PFSK-1 (cell line): ENCODE results near the gene FAM9A. TPM values are rescaled to one million over a fixed set of nuclear protein-coding genes. Genes with fewer than 3 reads are reported as not detected.

ENCODE experiments used
- FOXP2 ChIP-seq: optimal IDR thresholded peaks from 2 replicates; pipeline ENCODE3; 2011; ENCODE audit warnings: borderline replicate concordance, control low read depth, inconsistent platforms; ENCODE audit not compliant: insufficient read depth; ENCODE audit errors: extremely low read length, extremely low read depth
- POLR2AphosphoS5 ChIP-seq: IDR thresholded peaks from 2 replicates; pipeline ENCODE4 v1.6.1; 2012; ENCODE audit warnings: low read depth, mild to moderate bottlenecking, control low read depth, low read length, moderate library complexity
- SIN3A ChIP-seq: IDR thresholded peaks from 2 replicates; pipeline ENCODE4 v1.6.1; 2012; ENCODE audit warnings: mild to moderate bottlenecking, low read length, moderate library complexity, borderline replicate concordance; ENCODE audit not compliant: insufficient read depth
- TAF1 ChIP-seq: IDR thresholded peaks from 2 replicates; pipeline ENCODE4 v1.6.1; 2012; ENCODE audit warnings: low read length, control low read depth, borderline replicate concordance; ENCODE audit not compliant: insufficient read depth
- polyA plus RNA-seq: library from polyadenylated mRNA; unstranded; fragments of >200 nt; gene quantifications from one replicate; pipeline ENCODE4 v1.2.1, GENCODE V29; 2012; ENCODE audit warnings: low read depth, missing spikeins; ENCODE audit not compliant: insufficient read length
- TF ChIP-seq, protein P1 (sequence below), 2 experiments: IDR thresholded peaks; 2 replicates each; pipeline versions ENCODE4 v1.6.1 to v1.8.0; 2011 to 2012; ENCODE audit warnings: low read depth in 2 of 2, low read length in 2 of 2, control low read depth in 1 of 2, inconsistent platforms in 1 of 2, mild to moderate bottlenecking in 1 of 2, moderate library complexity in 1 of 2; ENCODE audit not compliant: insufficient read depth in 1 of 2

FAM9A gene
- not detected for polyA plus RNA-seq

DNA sequence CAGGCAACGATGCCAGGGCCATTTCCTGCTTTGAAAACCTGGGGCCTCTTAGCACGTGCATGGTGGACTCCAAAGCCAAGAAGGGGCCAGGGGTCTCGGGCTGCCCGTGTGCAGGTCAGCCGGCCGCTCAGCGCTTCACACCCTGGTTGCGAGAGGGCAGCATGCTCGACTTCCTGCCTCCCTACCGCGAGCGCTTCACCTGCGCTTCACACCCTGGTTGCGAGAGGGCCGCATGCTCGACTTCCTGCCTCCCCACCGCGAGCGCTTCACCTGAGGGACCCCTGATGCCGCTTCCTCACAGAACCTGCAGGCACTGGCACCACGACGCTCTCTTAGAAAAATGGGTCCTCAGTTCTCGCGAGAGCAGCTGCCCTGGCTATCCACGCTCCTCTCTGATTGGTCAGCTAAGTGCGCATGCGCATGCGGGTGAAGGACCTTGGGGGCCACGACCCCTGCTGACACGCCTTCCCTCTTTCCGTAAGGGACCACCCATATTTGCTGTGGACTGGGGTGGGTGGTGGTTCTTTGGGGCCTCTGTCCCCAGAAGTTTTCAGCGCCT lies at the start of gene FAM9A:
Gene FAM9A (minus strand): TSS at position 343 of the 559 bp plus-strand sequence. CDS start 1,212 bp downstream, outside the sequence.
- TF ChIP-seq POLR2AphosphoS5 (no peak), TAF1 (no peak), SIN3A (no peak)

GRCh38 chrX:8850478-8850877 lies 49.3 kb upstream of the FAM9A start:
- TF ChIP-seq FOXP2 = no peak
- no peak for TF ChIP-seq POLR2AphosphoS5
- TF ChIP-seq SIN3A = no peak
- TF ChIP-seq, protein P1, sequence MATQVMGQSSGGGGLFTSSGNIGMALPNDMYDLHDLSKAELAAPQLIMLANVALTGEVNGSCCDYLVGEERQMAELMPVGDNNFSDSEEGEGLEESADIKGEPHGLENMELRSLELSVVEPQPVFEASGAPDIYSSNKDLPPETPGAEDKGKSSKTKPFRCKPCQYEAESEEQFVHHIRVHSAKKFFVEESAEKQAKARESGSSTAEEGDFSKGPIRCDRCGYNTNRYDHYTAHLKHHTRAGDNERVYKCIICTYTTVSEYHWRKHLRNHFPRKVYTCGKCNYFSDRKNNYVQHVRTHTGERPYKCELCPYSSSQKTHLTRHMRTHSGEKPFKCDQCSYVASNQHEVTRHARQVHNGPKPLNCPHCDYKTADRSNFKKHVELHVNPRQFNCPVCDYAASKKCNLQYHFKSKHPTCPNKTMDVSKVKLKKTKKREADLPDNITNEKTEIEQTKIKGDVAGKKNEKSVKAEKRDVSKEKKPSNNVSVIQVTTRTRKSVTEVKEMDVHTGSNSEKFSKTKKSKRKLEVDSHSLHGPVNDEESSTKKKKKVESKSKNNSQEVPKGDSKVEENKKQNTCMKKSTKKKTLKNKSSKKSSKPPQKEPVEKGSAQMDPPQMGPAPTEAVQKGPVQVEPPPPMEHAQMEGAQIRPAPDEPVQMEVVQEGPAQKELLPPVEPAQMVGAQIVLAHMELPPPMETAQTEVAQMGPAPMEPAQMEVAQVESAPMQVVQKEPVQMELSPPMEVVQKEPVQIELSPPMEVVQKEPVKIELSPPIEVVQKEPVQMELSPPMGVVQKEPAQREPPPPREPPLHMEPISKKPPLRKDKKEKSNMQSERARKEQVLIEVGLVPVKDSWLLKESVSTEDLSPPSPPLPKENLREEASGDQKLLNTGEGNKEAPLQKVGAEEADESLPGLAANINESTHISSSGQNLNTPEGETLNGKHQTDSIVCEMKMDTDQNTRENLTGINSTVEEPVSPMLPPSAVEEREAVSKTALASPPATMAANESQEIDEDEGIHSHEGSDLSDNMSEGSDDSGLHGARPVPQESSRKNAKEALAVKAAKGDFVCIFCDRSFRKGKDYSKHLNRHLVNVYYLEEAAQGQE (IDR thresholded peaks at IDR 0.05; ENCODE audit: insufficient read depth in 1 of 2, low read depth in 2 of 2, low read length in 2 of 2) = no peak
- TF ChIP-seq TAF1 = no peak

DNA sequence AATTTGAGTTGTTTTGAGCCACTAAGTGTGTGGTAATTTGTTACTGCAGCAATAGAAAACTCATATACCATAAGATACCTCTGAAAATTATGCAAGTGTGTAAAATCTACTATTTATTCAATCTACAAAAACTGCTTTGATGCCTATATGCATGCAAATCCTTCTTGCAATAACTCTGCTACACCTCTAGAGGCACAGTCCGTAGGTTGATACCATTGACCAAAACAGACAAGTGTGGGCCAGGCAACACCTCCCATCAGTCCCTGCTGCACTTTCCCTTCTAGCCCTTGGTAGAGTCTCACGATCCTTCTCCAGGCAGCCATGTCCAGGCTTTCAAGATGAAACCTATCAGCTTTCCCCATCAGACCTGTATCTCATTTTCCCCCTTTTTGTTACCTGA lies 48.8 kb upstream of the FAM9A start:
- TF ChIP-seq TAF1 = no peak
- no peak for TF ChIP-seq FOXP2
- TF ChIP-seq, protein P1 (IDR thresholded peaks at IDR 0.05; ENCODE audit: insufficient read depth in 1 of 2, low read depth in 2 of 2, low read length in 2 of 2) = no peak
- no peak for TF ChIP-seq SIN3A
- TF ChIP-seq POLR2AphosphoS5 = no peak

- no peak for TF ChIP-seq TAF1
Measured at GRCh38 chrX:8849458-8849857, 48.3 kb upstream of the FAM9A start.

DNA sequence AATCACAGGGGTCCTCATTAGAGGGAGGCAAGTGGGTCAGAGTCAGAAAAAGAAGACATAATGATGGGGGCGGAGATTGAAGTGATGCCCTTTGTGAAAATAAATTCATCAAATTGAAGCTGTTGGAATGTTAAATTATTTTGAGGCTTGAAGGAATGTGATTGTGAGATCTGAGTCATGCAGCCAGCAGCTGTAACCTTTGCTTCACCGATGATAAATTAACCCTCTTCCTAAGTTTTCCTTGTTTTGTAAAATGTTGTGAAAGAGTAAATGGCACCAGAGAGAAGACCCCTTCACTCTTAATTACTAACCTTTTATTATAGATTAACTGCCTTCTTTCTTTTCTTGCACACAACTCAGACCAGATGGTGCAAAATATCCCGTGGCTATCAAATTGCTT lies 47.7 kb upstream of the FAM9A start:
- no peak for TF ChIP-seq POLR2AphosphoS5
- TF ChIP-seq FOXP2 = no peak
- TF ChIP-seq TAF1 = no peak

- TF ChIP-seq FOXP2 (no peak), SIN3A (no peak), POLR2AphosphoS5 (no peak), TAF1 (no peak)
- TF ChIP-seq, protein P1 (IDR thresholded peaks at IDR 0.05; ENCODE audit: insufficient read depth in 1 of 2, low read depth in 2 of 2, low read length in 2 of 2) = no peak
Measured at GRCh38 chrX:8848441-8848840, 47.3 kb upstream of the FAM9A start.

DNA sequence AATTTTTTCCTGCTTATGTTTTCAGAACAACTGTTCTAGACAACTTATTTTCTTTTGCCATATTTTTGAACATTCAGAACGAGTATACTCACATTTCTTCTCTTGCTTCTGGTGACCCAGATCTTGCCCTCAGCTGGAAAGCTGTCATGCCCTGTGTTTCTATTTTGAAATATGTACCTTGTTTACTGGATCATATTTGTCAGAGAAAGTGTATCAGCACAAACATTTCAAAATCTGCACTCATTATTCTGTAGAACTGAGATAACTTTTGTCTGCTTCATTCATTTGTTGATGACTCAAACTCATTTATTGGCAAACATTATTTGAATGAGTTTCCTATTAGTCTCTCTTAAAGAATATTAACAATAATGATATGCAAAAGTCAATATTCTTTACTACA lies 46.2 kb upstream of the FAM9A start:
- no peak for TF ChIP-seq TAF1
- TF ChIP-seq, protein P1 (IDR thresholded peaks at IDR 0.05; ENCODE audit: insufficient read depth in 1 of 2, low read depth in 2 of 2, low read length in 2 of 2) = no peak
- no peak for TF ChIP-seq SIN3A
- no peak for TF ChIP-seq FOXP2
- TF ChIP-seq POLR2AphosphoS5 = no peak
